ENCODE measurements around the gene CTNNA3. TPM values are rescaled to one million over a fixed set of nuclear protein-coding genes. Genes with fewer than 3 reads are reported as not detected.

The CTNNA3 gene
- total and polyA plus RNA-seq, 2 of the 4 experiments (the other 2 are of a cell fraction) = 0.19 to 0.90 TPM

- no peak overlapping the region for H3K56ac ChIP-seq (ENCODE audit: extremely low read depth, insufficient read depth, low read length)
- no TSS peak for BruUV-seq (replicated peaks)
- H4K5ac ChIP-seq (ENCODE audit: low read depth, low read length) = no peak overlapping the region
- no peaks in the 10 kb centered on the region for H3K36me3 ChIP-seq (ENCODE audit: control insufficient read depth, insufficient read depth, low read length)
- no peaks in the 10 kb centered on the region for H3K27me3 ChIP-seq (ENCODE audit: control insufficient read depth, insufficient read depth, low read length)
- no peak overlapping the region for H3K23ac ChIP-seq (ENCODE audit: low read depth, low read length)
- intact Hi-C loops (cut with micrococcal nuclease) = no loop called here
- no peak overlapping the region for H2BK15ac ChIP-seq (ENCODE audit: low read depth, low read length)
- no peaks in the 10 kb centered on the region for H3K79me1 ChIP-seq (ENCODE audit: low read depth in 1 of 2, low read length in 2 of 2)
- H2AK9ac ChIP-seq (replicated peaks; ENCODE audit: low read depth, low read length, poor library complexity) = no peak overlapping the region
- H3K27ac ChIP-seq (ENCODE audit: insufficient read depth, low read length) = no peak overlapping the region
- no peaks in the 10 kb centered on the region for H3K4me1 ChIP-seq (ENCODE audit: control insufficient read depth, insufficient read depth, low read length)
- no peak overlapping the region for H2BK120ac ChIP-seq (ENCODE audit: low read depth, low read length)
- dilution Hi-C loops (cut with HindIII; ENCODE audit: low sequenced_read_pairs, unreplicated experiment) = no loop called here
- no CpG with 5 or more reads among the region's 1 CpG for WGBS, 2 experiments (ENCODE audit: extremely low coverage in 2 of 2, insufficient read length in 1 of 2)
- H3K9ac ChIP-seq (ENCODE audit: low read depth, low read length) = no peak overlapping the region
- H3K4me3 ChIP-seq (ENCODE audit: insufficient read depth, low read depth, low read length) = no peak overlapping the region
- H3K9me3 ChIP-seq (ENCODE audit: control insufficient read depth, insufficient read depth, low read length) = peaks cover 2% of the 10 kb centered on the region; the same call in 1 of the 2 replicates
- no peak overlapping the region for H2BK20ac ChIP-seq (ENCODE audit: low read depth, low read length)
- H4K20me1 ChIP-seq (ENCODE audit: insufficient read depth, low read length) = no peaks in the 10 kb centered on the region
- no peak overlapping the region for H3K4me2 ChIP-seq (ENCODE audit: low read depth, low read length)
- ChIA-PET CTCF (no interaction called here), POLR2A (ENCODE audit: unreplicated experiment) (no interaction called here)
- no peak overlapping the region for H2AK5ac ChIP-seq (ENCODE audit: low read depth, low read length)
- no peak overlapping the region for H2BK5ac ChIP-seq (ENCODE audit: low read depth, low read length, poor library complexity, severe bottlenecking)
- ATAC-seq (ENCODE audit: low read depth) = no peak
- no peak for TF ChIP-seq RAD21 (IDR thresholded peaks at IDR 0.05; ENCODE audit: low read length)
- no peak for TF ChIP-seq SMC3 (IDR thresholded peaks at IDR 0.05; ENCODE audit: low read depth, low read length)
- TF ChIP-seq MAFK (IDR thresholded peaks at IDR 0.05; ENCODE audit: low read depth, low read length) = no peak
- no peak for TF ChIP-seq CHD1 (IDR thresholded peaks at IDR 0.05; ENCODE audit: low read depth, low read length)
- TF ChIP-seq POLR2A (IDR thresholded peaks at IDR 0.05; ENCODE audit: low read depth, low read length) = no peak
- no peak for TF ChIP-seq MXI1 (IDR thresholded peaks at IDR 0.05; ENCODE audit: borderline replicate concordance, low read depth, low read length)
- no peak for TF ChIP-seq NFE2L2 (IDR thresholded peaks at IDR 0.05; ENCODE audit: low read depth, low read length)
- no peak for TF ChIP-seq CEBPB (IDR thresholded peaks at IDR 0.05; ENCODE audit: low read depth, low read length)
- TF ChIP-seq MAZ (IDR thresholded peaks at IDR 0.05; ENCODE audit: borderline replicate concordance, low read depth, low read length) = no peak
- no peak for TF ChIP-seq ELK1 (IDR thresholded peaks at IDR 0.05; ENCODE audit: borderline replicate concordance, low read depth, low read length)
- TF ChIP-seq USF2 (IDR thresholded peaks at IDR 0.05; ENCODE audit: low read depth, low read length) = no peak
- no peak for TF ChIP-seq FOS (IDR thresholded peaks at IDR 0.05; ENCODE audit: low read depth, low read length)
- TF ChIP-seq BHLHE40 (IDR thresholded peaks at IDR 0.05; ENCODE audit: low read depth, low read length) = no peak
- no peak for TF ChIP-seq CTCF (conservative IDR thresholded peaks at IDR 0.05; ENCODE audit: low read depth, low read length)
- no peak for TF ChIP-seq RFX5 (IDR thresholded peaks at IDR 0.05; ENCODE audit: low read depth, low read length)
- TF ChIP-seq RCOR1 (IDR thresholded peaks at IDR 0.05; ENCODE audit: insufficient replicate concordance, low read length) = no peak
- H3K4ac ChIP-seq (ENCODE audit: low read depth, low read length) = no peak overlapping the region
- no peak overlapping the region for H4K8ac ChIP-seq (ENCODE audit: low read depth in 2 of 2, low read length in 2 of 2)
- H4K91ac ChIP-seq (ENCODE audit: insufficient read depth, low read depth, low read length) = no peak overlapping the region
- no peak overlapping the region for H3K14ac ChIP-seq (replicated peaks; ENCODE audit: low read depth, low read length)
- no peak overlapping the region for H2AFZ ChIP-seq (replicated peaks; ENCODE audit: low read length, poor library complexity)
- no peaks in the 10 kb centered on the region for H3K9me1 ChIP-seq (ENCODE audit: insufficient read depth, low read length)
- in situ Hi-C loops (cut with MboI; ENCODE audit: low sequenced_read_pairs) = no loop called here
- H3K18ac ChIP-seq (ENCODE audit: low read depth, low read length) = no peak overlapping the region
- DNase-seq = no peak
Observed at GRCh38 chr10:66467042-66467441, 1229.0 kb downstream of the CTNNA3 start.
